ENCODE results near the gene EIPR1. TPM values are rescaled to one million over a fixed set of nuclear protein-coding genes. Genes with fewer than 3 reads are reported as not detected.

EIPR1 gene
- total and polyA plus RNA-seq, 2 donors (not counting 3 experiments of a cell fraction or from before 2014, with no cell fraction given): 30.8 to 57.3 TPM

- H3K4me1 ChIP-seq (ENCODE audit: control insufficient read depth, extremely low read depth, insufficient read depth, low read length): no peaks in the 10 kb centered on the region
- no TSS peak for BruUV-seq (replicated peaks)
- H3K4me2 ChIP-seq (ENCODE audit: insufficient read depth, low read length): no peak overlapping the region
- H3K4me3 ChIP-seq (replicated peaks in 1 of 3; ENCODE audit: insufficient read depth in 1 of 3, low read depth in 1 of 3, low read length in 3 of 3): no peak overlapping the region
- no peak overlapping the region for H3K27ac ChIP-seq (ENCODE audit: insufficient read depth, low read depth, low read length)
- no peaks in the 10 kb centered on the region for H3K9me3 ChIP-seq (replicated peaks; ENCODE audit: control insufficient read depth, insufficient read depth, low read length)
- no peaks in the 10 kb centered on the region for H3K9me1 ChIP-seq (replicated peaks; ENCODE audit: control insufficient read depth, extremely low read depth, insufficient read depth, low read length)
- no peaks in the 10 kb centered on the region for H4K20me1 ChIP-seq (replicated peaks; ENCODE audit: control insufficient read depth, extremely low read depth, insufficient read depth, low read length)
- intact Hi-C loops (cut with micrococcal nuclease) (no loop called here), dilution Hi-C loops (cut with MboI; ENCODE audit: extremely low pct_ligation_motif_present, low sequenced_read_pairs) (no loop called here)
- H3K9ac ChIP-seq (replicated peaks; ENCODE audit: extremely low read depth, insufficient read depth, low read length): no peak overlapping the region
- no peaks in the 10 kb centered on the region for H3K79me2 ChIP-seq (ENCODE audit: control insufficient read depth, insufficient read depth, low read length)
- POLR2A ChIA-PET: no interaction called here
- CTCF ChIA-PET: no interaction called here
- H3K36me3 ChIP-seq (ENCODE audit: control insufficient read depth in 2 of 2, extremely low read depth in 1 of 2, insufficient read depth in 2 of 2, low read length in 2 of 2): no peaks in the 10 kb centered on the region
- FAIRE-seq (no peak), DNase-seq (ENCODE audit: low read depth, low spot score) (no peak)
- H2AFZ ChIP-seq (ENCODE audit: low read depth, low read length): no peak overlapping the region
- no peak for TF ChIP-seq CTCF (IDR thresholded peaks at IDR 0.05; ENCODE audit: extremely low read depth in 1 of 2, insufficient read depth in 1 of 2, low read depth in 1 of 2, low read length in 2 of 2)
- no peak for TF ChIP-seq FOS (IDR thresholded peaks at IDR 0.05; ENCODE audit: borderline replicate concordance, insufficient read depth, low read length)
- TF ChIP-seq EZH2 (IDR thresholded peaks at IDR 0.05; ENCODE audit: borderline replicate concordance, low read depth, low read length, severe bottlenecking): no peak
- no peak for TF ChIP-seq POLR2AphosphoS5 (IDR thresholded peaks at IDR 0.05; ENCODE audit: insufficient read depth, low read depth, low read length)
- H3K27me3 ChIP-seq (ENCODE audit: control insufficient read depth in 2 of 2, insufficient read depth in 2 of 2, low read length in 2 of 2): no peaks in the 10 kb centered on the region
Measured at GRCh38 chr2:3289971-3290370, 87.6 kb downstream of the EIPR1 start.

- no peak for TF ChIP-seq EZH2 (IDR thresholded peaks at IDR 0.05; ENCODE audit: borderline replicate concordance, low read depth, low read length, severe bottlenecking)
- TF ChIP-seq MAX (IDR thresholded peaks at IDR 0.05; ENCODE audit: insufficient read depth, insufficient read length): no peak
- TF ChIP-seq POLR2A (IDR thresholded peaks at IDR 0.05; ENCODE audit: low read depth, low read length): no peak
- no peak for TF ChIP-seq JUN (IDR thresholded peaks at IDR 0.05; ENCODE audit: borderline replicate concordance, insufficient read depth, insufficient read length, low read depth)
- no peak for TF ChIP-seq POLR2AphosphoS5 (IDR thresholded peaks at IDR 0.05; ENCODE audit: insufficient read depth, low read depth, low read length)
- TF ChIP-seq FOS (IDR thresholded peaks at IDR 0.05; ENCODE audit: borderline replicate concordance, insufficient read depth, low read length): no peak
- TF ChIP-seq MYC (IDR thresholded peaks at IDR 0.05; ENCODE audit: low read depth, low read length): no peak
- TF ChIP-seq GATA2 (IDR thresholded peaks at IDR 0.05; ENCODE audit: insufficient read depth, insufficient read length, low read depth, low read length): no peak
- TF ChIP-seq CTCF (IDR thresholded peaks at IDR 0.05; ENCODE audit: extremely low read depth in 1 of 2, insufficient read depth in 1 of 2, low read depth in 1 of 2, low read length in 2 of 2): no peak
- H2AFZ ChIP-seq (ENCODE audit: low read depth, low read length): no peak overlapping the region
- no peak overlapping the region for H3K4me3 ChIP-seq (replicated peaks in 1 of 3; ENCODE audit: insufficient read depth in 1 of 3, low read depth in 1 of 3, low read length in 3 of 3)
- no peaks in the 10 kb centered on the region for H3K9me3 ChIP-seq (replicated peaks; ENCODE audit: control insufficient read depth, insufficient read depth, low read length)
- no peak overlapping the region for H3K4me2 ChIP-seq (ENCODE audit: insufficient read depth, low read length)
- no peak overlapping the region for H3K27ac ChIP-seq (ENCODE audit: insufficient read depth, low read depth, low read length)
- no peaks in the 10 kb centered on the region for H3K27me3 ChIP-seq (ENCODE audit: control insufficient read depth in 2 of 2, insufficient read depth in 2 of 2, low read length in 2 of 2)
- H3K9me1 ChIP-seq (replicated peaks; ENCODE audit: control insufficient read depth, extremely low read depth, insufficient read depth, low read length): no peaks in the 10 kb centered on the region
- ChIA-PET CTCF (no interaction called here), POLR2A (no interaction called here)
- DNase-seq (ENCODE audit: low read depth, low spot score): no peak
- H3K4me1 ChIP-seq (ENCODE audit: control insufficient read depth, extremely low read depth, insufficient read depth, low read length): no peaks in the 10 kb centered on the region
- no peaks in the 10 kb centered on the region for H3K36me3 ChIP-seq (ENCODE audit: control insufficient read depth in 2 of 2, extremely low read depth in 1 of 2, insufficient read depth in 2 of 2, low read length in 2 of 2)
- no peaks in the 10 kb centered on the region for H3K79me2 ChIP-seq (ENCODE audit: control insufficient read depth, insufficient read depth, low read length)
- BruUV-seq (replicated peaks): no TSS peak
- no peak for FAIRE-seq
- H3K9ac ChIP-seq (replicated peaks; ENCODE audit: extremely low read depth, insufficient read depth, low read length): no peak overlapping the region
- intact Hi-C loops (cut with micrococcal nuclease): no loop called here
- dilution Hi-C loops (cut with MboI; ENCODE audit: extremely low pct_ligation_motif_present, low sequenced_read_pairs): no loop called here
- no peaks in the 10 kb centered on the region for H4K20me1 ChIP-seq (replicated peaks; ENCODE audit: control insufficient read depth, extremely low read depth, insufficient read depth, low read length)
Measured at GRCh38 chr2:3289526-3289925, 88.1 kb downstream of the EIPR1 start.
